NB4 (cell line): ENCODE measurements around the gene GBX2.

Experiments used
- MYC ChIP-seq: IDR thresholded peaks from 2 replicates; pipeline ENCODE4 v1.6.1; 2011; ENCODE audit warnings: low read depth, low read length
- POLR2A ChIP-seq: IDR thresholded peaks from 2 replicates; pipeline ENCODE4 v1.6.1; 2011; ENCODE audit warnings: mild to moderate bottlenecking; ENCODE audit not compliant: insufficient read length; ENCODE audit errors: extremely low read depth
- TF ChIP-seq, protein P1 (sequence below): IDR thresholded peaks from one replicate; pipeline ENCODE4 v1.5.1; 2012; ENCODE audit warnings: low read depth, low read length

DNA sequence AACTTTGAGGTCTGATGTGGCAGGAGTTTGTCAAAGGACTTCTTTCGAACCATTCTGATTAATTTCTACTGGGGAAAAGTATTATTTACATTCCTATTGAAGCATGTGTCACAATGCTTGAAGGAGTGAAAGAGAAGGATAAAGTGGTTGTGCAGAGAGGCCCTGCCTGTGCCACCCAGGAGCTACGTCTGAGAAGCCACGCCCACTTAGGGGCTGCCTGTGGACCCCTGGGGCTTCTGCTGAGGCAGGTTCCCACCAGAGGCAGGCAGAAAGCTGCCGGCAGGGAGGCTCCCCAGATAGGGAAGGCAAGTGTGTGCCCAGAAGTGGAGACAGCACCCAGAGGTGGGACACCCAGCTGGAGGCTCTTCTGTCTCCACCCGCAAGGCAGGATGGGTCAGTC is 47.4 kb downstream of the GBX2 start:
- TF ChIP-seq, protein P1, sequence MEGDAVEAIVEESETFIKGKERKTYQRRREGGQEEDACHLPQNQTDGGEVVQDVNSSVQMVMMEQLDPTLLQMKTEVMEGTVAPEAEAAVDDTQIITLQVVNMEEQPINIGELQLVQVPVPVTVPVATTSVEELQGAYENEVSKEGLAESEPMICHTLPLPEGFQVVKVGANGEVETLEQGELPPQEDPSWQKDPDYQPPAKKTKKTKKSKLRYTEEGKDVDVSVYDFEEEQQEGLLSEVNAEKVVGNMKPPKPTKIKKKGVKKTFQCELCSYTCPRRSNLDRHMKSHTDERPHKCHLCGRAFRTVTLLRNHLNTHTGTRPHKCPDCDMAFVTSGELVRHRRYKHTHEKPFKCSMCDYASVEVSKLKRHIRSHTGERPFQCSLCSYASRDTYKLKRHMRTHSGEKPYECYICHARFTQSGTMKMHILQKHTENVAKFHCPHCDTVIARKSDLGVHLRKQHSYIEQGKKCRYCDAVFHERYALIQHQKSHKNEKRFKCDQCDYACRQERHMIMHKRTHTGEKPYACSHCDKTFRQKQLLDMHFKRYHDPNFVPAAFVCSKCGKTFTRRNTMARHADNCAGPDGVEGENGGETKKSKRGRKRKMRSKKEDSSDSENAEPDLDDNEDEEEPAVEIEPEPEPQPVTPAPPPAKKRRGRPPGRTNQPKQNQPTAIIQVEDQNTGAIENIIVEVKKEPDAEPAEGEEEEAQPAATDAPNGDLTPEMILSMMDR: no peak
- no peak for TF ChIP-seq POLR2A
- TF ChIP-seq MYC: no peak
